ENCODE results near the gene OBSCN. TPM values are rescaled to one million over a fixed set of nuclear protein-coding genes. Genes with fewer than 3 reads are reported as not detected.

Gene OBSCN
- total and polyA plus RNA-seq, 2 of the 13 experiments (the other 11 are each of a cell fraction or from before 2014, with no cell fraction given): 0.20 TPM

DNA sequence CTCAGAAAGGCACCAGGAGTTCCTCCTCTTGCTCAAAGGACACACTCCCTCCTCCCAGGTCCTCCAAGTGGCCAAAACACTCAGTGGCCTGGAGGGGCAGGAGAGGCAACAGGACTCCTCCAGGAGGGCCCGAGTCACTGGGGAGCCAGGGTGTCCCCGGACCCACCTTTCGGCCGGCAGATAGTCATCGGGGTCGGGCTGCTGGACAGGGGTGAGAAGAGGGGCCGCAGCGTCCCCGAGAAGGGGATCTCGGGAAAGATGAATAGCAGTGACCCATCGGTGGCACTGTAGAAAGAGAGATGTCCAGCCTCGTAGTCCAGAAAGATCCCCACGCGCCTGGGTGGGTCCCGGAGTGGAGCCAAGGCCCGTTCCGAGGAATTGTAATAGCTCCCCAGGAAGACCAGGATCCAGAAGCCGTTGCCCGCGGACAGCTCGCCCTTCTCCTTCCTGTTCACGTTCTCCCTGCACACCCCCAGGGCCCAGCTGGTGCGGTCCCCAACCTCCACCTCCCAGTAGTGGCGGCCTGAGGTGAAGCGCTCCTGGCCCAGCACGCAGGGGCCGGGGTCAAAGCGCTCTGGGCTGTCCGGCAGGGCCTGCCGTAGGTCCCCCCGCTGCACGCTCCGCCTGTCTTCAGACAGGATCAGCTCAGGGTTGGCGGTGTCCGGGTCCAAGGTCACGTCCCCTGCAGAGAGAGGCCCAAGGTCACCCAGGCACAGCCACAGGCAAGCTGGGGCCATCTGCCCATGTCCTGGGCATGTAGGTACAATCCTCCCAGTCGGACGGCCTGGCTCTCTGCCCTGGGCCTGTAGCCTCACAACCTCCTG is 186.9 kb downstream of the OBSCN start (continued):
- TF ChIP-seq, protein P1, sequence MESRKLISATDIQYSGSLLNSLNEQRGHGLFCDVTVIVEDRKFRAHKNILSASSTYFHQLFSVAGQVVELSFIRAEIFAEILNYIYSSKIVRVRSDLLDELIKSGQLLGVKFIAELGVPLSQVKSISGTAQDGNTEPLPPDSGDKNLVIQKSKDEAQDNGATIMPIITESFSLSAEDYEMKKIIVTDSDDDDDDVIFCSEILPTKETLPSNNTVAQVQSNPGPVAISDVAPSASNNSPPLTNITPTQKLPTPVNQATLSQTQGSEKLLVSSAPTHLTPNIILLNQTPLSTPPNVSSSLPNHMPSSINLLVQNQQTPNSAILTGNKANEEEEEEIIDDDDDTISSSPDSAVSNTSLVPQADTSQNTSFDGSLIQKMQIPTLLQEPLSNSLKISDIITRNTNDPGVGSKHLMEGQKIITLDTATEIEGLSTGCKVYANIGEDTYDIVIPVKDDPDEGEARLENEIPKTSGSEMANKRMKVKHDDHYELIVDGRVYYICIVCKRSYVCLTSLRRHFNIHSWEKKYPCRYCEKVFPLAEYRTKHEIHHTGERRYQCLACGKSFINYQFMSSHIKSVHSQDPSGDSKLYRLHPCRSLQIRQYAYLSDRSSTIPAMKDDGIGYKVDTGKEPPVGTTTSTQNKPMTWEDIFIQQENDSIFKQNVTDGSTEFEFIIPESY (CRISPR knock-in tag; IDR thresholded peaks at IDR 0.05): peak; percentile 99
- no peak for TF ChIP-seq ZNF549 (CRISPR knock-in tag; IDR thresholded peaks at IDR 0.05)
- no peak for TF ChIP-seq LCORL (IDR thresholded peaks at IDR 0.05)
- TF ChIP-seq LCORL (CRISPR knock-in tag; IDR thresholded peaks at IDR 0.05): no peak
- no peak for TF ChIP-seq TRIM24 (CRISPR knock-in tag; IDR thresholded peaks at IDR 0.05)
- no peak for TF ChIP-seq ZNF530 (CRISPR knock-in tag; IDR thresholded peaks at IDR 0.05; ENCODE audit: low read depth)
- TF ChIP-seq REPIN1 (CRISPR knock-in tag; IDR thresholded peaks at IDR 0.05; ENCODE audit: borderline replicate concordance, low read depth): no peak
- TF ChIP-seq, protein P2, sequence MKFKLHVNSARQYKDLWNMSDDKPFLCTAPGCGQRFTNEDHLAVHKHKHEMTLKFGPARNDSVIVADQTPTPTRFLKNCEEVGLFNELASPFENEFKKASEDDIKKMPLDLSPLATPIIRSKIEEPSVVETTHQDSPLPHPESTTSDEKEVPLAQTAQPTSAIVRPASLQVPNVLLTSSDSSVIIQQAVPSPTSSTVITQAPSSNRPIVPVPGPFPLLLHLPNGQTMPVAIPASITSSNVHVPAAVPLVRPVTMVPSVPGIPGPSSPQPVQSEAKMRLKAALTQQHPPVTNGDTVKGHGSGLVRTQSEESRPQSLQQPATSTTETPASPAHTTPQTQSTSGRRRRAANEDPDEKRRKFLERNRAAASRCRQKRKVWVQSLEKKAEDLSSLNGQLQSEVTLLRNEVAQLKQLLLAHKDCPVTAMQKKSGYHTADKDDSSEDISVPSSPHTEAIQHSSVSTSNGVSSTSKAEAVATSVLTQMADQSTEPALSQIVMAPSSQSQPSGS (CRISPR knock-in tag; IDR thresholded peaks at IDR 0.05): no peak
- TF ChIP-seq, protein P3, sequence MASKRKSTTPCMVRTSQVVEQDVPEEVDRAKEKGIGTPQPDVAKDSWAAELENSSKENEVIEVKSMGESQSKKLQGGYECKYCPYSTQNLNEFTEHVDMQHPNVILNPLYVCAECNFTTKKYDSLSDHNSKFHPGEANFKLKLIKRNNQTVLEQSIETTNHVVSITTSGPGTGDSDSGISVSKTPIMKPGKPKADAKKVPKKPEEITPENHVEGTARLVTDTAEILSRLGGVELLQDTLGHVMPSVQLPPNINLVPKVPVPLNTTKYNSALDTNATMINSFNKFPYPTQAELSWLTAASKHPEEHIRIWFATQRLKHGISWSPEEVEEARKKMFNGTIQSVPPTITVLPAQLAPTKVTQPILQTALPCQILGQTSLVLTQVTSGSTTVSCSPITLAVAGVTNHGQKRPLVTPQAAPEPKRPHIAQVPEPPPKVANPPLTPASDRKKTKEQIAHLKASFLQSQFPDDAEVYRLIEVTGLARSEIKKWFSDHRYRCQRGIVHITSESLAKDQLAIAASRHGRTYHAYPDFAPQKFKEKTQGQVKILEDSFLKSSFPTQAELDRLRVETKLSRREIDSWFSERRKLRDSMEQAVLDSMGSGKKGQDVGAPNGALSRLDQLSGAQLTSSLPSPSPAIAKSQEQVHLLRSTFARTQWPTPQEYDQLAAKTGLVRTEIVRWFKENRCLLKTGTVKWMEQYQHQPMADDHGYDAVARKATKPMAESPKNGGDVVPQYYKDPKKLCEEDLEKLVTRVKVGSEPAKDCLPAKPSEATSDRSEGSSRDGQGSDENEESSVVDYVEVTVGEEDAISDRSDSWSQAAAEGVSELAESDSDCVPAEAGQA (IDR thresholded peaks at IDR 0.05; ENCODE audit: low read depth): no peak
- TF ChIP-seq, protein P3 (CRISPR knock-in tag; IDR thresholded peaks at IDR 0.05; ENCODE audit: borderline replicate concordance): no peak
- TF ChIP-seq, protein P4, sequence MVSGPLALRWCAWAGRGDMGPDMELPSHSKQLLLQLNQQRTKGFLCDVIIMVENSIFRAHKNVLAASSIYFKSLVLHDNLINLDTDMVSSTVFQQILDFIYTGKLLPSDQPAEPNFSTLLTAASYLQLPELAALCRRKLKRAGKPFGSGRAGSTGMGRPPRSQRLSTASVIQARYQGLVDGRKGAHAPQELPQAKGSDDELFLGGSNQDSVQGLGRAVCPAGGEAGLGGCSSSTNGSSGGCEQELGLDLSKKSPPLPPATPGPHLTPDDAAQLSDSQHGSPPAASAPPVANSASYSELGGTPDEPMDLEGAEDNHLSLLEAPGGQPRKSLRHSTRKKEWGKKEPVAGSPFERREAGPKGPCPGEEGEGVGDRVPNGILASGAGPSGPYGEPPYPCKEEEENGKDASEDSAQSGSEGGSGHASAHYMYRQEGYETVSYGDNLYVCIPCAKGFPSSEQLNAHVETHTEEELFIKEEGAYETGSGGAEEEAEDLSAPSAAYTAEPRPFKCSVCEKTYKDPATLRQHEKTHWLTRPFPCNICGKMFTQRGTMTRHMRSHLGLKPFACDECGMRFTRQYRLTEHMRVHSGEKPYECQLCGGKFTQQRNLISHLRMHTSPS (CRISPR knock-in tag; IDR thresholded peaks at IDR 0.05; ENCODE audit: low read depth): peak; percentile 78; the same call in 1 of the 2 replicates
- no peak for TF ChIP-seq HNF4G (IDR thresholded peaks at IDR 0.05; ENCODE audit: borderline replicate concordance, low read depth, low read length)
- TF ChIP-seq HNF4G (CRISPR knock-in tag; IDR thresholded peaks at IDR 0.05; ENCODE audit: borderline replicate concordance, low read depth): peak; percentile 65; the same call in 1 of the 2 replicates
- TF ChIP-seq MIER2 (CRISPR knock-in tag; IDR thresholded peaks at IDR 0.05): no peak
